ENCODE results near the gene HTR7.
"Not testable (repeated sequence)": the region's sequence is repeated elsewhere in the genome, so short reads cannot be mapped to it uniquely, and the experiment has no call there.

DNA sequence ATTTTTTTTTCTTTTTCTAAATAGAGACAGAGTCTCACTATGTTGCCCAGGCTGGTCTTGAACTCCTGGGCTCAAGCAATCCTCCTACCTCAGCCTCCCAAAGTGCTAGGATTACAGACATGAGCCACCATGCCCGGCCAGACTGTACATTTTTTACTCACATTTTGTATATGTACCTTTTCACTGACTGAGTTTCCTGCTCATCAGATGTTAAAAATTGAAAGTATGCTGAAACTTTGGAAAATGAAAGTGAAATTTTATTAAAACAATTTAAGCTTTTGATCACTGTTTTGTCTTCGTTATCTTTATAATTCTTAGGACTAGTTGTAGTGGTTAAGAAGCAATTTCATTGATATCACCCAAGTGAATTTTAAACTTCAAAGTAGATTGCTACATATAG is 39.1 kb upstream of the HTR7 start:
- TF ChIP-seq, protein P1, sequence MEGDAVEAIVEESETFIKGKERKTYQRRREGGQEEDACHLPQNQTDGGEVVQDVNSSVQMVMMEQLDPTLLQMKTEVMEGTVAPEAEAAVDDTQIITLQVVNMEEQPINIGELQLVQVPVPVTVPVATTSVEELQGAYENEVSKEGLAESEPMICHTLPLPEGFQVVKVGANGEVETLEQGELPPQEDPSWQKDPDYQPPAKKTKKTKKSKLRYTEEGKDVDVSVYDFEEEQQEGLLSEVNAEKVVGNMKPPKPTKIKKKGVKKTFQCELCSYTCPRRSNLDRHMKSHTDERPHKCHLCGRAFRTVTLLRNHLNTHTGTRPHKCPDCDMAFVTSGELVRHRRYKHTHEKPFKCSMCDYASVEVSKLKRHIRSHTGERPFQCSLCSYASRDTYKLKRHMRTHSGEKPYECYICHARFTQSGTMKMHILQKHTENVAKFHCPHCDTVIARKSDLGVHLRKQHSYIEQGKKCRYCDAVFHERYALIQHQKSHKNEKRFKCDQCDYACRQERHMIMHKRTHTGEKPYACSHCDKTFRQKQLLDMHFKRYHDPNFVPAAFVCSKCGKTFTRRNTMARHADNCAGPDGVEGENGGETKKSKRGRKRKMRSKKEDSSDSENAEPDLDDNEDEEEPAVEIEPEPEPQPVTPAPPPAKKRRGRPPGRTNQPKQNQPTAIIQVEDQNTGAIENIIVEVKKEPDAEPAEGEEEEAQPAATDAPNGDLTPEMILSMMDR (IDR thresholded peaks at IDR 0.05) = not testable (repeated sequence)
- TF ChIP-seq POLR2A, EP300 (IDR thresholded peaks at IDR 0.05): not testable (repeated sequence)
